Measurements from ENCODE around the gene RNF208. TPM values are rescaled to one million over a fixed set of nuclear protein-coding genes. Genes with fewer than 3 reads are reported as not detected.

The RNF208 gene
- total RNA-seq, 1 donor from 2014 or later: 4.3 TPM

DNA sequence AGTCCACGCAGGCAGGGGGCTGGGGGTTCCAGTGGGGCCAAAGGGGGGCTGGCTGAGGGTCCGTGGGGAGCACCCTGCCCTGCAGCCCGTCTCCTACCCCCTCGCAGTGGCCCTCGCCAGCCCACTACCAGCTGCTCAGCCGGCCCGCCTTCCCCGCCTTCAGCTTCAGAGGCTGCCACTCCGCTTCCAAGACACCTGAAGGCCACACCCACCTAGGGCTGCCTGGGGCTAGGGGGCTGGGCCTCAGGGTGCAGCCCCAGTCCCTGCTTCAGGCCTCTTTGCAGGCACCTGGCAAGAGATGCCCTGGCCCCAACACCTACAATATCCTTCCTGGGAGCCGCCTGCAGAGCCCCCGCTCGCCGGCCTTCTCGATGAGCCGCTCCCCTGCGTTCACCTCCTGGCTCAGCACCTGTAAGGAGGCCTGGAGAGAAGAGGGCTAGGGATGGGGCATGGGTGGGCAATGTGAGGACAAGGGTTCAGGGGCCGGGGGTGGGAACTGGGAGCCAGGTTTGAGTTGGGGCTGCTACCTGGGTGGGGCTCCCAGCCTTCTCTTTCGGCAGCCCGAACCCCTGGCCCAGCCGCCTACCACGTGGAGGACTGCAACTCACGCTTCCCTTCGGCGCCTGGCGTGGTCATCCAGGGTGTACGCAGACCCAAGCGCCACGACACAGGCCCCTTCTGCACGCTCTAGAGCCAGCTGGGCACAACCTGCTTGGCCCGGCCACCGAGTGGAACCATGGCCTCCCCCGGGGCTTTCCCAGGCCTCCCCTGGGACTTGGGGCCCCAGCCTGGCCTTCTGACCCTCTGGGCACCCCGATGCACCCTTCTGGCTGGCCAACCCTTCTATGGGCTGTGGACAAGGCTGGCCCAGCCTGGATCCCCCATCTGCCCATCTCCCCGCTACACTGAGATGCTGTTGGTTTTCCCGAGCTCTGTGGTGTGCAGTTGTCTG, 30.8 kb upstream of the RNF208 start:
- FAIRE-seq (no peak), DNase-seq (ENCODE audit: low read depth) (no peak)
- H3K4me1 Mint-ChIP-seq (ENCODE audit: low read depth, unreplicated experiment): peaks cover 4% of the 10 kb centered on the region
- Histone ChIP-seq H3K36me3 (ENCODE audit: insufficient read depth, low read length) (no peaks in the 10 kb centered on the region), H3K4me2 (ENCODE audit: low read length) (no peak overlapping the region), H3K27ac (ENCODE audit: low read depth, low read length) (no peak overlapping the region), H3K4me3 (ENCODE audit: insufficient read depth, low read depth, low read length) (no peak overlapping the region), H3K4me1 (ENCODE audit: insufficient read depth, low read length) (peaks cover 22% of the 10 kb centered on the region), H3K9ac (ENCODE audit: low read length) (no peak overlapping the region), H4K20me1 (ENCODE audit: insufficient read depth, low read length) (peaks cover 17% of the 10 kb centered on the region), H3K9me3 (ENCODE audit: insufficient read depth, low read depth, low read length) (no peaks in the 10 kb centered on the region), H3K79me2 (ENCODE audit: insufficient read depth, low read length) (peaks cover 27% of the 10 kb centered on the region), H3K27me3 (ENCODE audit: insufficient read depth, low read length) (no peaks in the 10 kb centered on the region), H2AFZ (ENCODE audit: low read depth, low read length) (no peak overlapping the region)
- peaks cover 6% of the 10 kb centered on the region for H3K27me3 Mint-ChIP-seq (ENCODE audit: low read depth, unreplicated experiment)
- peak overlapping the region; percentile 60 for H3K4me3 Mint-ChIP-seq (ENCODE audit: unreplicated experiment)
- no peaks in the 10 kb centered on the region for H3K9me3 Mint-ChIP-seq (ENCODE audit: unreplicated experiment)
- H3K27ac Mint-ChIP-seq (ENCODE audit: unreplicated experiment): no peak overlapping the region
- no peaks in the 10 kb centered on the region for H3K36me3 Mint-ChIP-seq (ENCODE audit: low read depth, unreplicated experiment)
- TF ChIP-seq, protein P1, sequence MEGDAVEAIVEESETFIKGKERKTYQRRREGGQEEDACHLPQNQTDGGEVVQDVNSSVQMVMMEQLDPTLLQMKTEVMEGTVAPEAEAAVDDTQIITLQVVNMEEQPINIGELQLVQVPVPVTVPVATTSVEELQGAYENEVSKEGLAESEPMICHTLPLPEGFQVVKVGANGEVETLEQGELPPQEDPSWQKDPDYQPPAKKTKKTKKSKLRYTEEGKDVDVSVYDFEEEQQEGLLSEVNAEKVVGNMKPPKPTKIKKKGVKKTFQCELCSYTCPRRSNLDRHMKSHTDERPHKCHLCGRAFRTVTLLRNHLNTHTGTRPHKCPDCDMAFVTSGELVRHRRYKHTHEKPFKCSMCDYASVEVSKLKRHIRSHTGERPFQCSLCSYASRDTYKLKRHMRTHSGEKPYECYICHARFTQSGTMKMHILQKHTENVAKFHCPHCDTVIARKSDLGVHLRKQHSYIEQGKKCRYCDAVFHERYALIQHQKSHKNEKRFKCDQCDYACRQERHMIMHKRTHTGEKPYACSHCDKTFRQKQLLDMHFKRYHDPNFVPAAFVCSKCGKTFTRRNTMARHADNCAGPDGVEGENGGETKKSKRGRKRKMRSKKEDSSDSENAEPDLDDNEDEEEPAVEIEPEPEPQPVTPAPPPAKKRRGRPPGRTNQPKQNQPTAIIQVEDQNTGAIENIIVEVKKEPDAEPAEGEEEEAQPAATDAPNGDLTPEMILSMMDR (IDR thresholded peaks at IDR 0.05; ENCODE audit: insufficient read depth, low read depth, low read length): no peak
- TF ChIP-seq EZH2 (IDR thresholded peaks at IDR 0.05; ENCODE audit: insufficient read depth, low read length): no peak

- Histone ChIP-seq H3K4me2 (ENCODE audit: low read length) (no peak overlapping the region), H3K27me3 (ENCODE audit: insufficient read depth, low read length) (no peaks in the 10 kb centered on the region), H3K27ac (ENCODE audit: low read depth, low read length) (no peak overlapping the region), H3K4me1 (ENCODE audit: insufficient read depth, low read length) (peaks cover 20% of the 10 kb centered on the region), H3K9ac (ENCODE audit: low read length) (no peak overlapping the region), H4K20me1 (ENCODE audit: insufficient read depth, low read length) (peaks cover 12% of the 10 kb centered on the region), H3K36me3 (ENCODE audit: insufficient read depth, low read length) (no peaks in the 10 kb centered on the region), H2AFZ (ENCODE audit: low read depth, low read length) (no peak overlapping the region), H3K79me2 (ENCODE audit: insufficient read depth, low read length) (peaks cover 20% of the 10 kb centered on the region), H3K9me3 (ENCODE audit: insufficient read depth, low read depth, low read length) (no peaks in the 10 kb centered on the region), H3K4me3 (ENCODE audit: insufficient read depth, low read depth, low read length) (no peak overlapping the region)
- DNase-seq (ENCODE audit: low read depth) (no peak), FAIRE-seq (no peak)
- H3K27ac Mint-ChIP-seq (ENCODE audit: unreplicated experiment): no peak overlapping the region
- H3K4me3 Mint-ChIP-seq (ENCODE audit: unreplicated experiment): no peak overlapping the region
- H3K36me3 Mint-ChIP-seq (ENCODE audit: low read depth, unreplicated experiment): no peaks in the 10 kb centered on the region
- no peaks in the 10 kb centered on the region for H3K9me3 Mint-ChIP-seq (ENCODE audit: unreplicated experiment)
- H3K27me3 Mint-ChIP-seq (ENCODE audit: low read depth, unreplicated experiment): peaks cover 6% of the 10 kb centered on the region
- no peak for TF ChIP-seq EZH2 (IDR thresholded peaks at IDR 0.05; ENCODE audit: insufficient read depth, low read length)
- TF ChIP-seq, protein P1 (IDR thresholded peaks at IDR 0.05; ENCODE audit: insufficient read depth, low read depth, low read length): no peak
- H3K4me1 Mint-ChIP-seq (ENCODE audit: low read depth, unreplicated experiment): peaks cover 2% of the 10 kb centered on the region
Observed at GRCh38 chr9:137251490-137252268, 29.6 kb upstream of the RNF208 start.
